Lower leg skin (tissue), 4 donors: ENCODE results near the gene FZD7. TPM values are rescaled to one million over a fixed set of nuclear protein-coding genes. Genes with fewer than 3 reads are reported as not detected.

Experiments
- DNase-seq, 2 donors: peaks; one replicate each; pipeline ENCODE4 v3.0.0-alpha.2; 2019; ENCODE audit warnings: low spot score in 2 of 2
- H3K4me3 ChIP-seq: fragments of 200-600 bp; sonication (generic); 2 replicates; pipeline ENCODE4 v1.5.1; 2017; ENCODE audit warnings: mild to moderate bottlenecking, low read depth; ENCODE audit not compliant: poor library complexity, severe bottlenecking
- POLR2A ChIP-seq, 2 donors: fragments of 450-650 bp; IDR thresholded peaks; one replicate each; pipeline ENCODE4 v1.6.1; 2016 to 2017; ENCODE audit warnings: antibody characterized with exemption in 2 of 2, mild to moderate bottlenecking in 1 of 2, moderate library complexity in 1 of 2
- WGBS, 2 donors: methylation state at CpG; one replicate each; pipeline ENCODE4 v1.1.5; 2018; 5-methylcytosine and 5-hydroxymethylcytosine counted together
- intact Hi-C: fragments of 100-400 bp; cut with DNase I; formaldehyde crosslinking; loops from one replicate; pipeline ENCODE4 v1.15.0; 2023; ENCODE audit warnings: low total_unique reads
- total RNA-seq, 4 donors: library from RNA; depleted of rRNA; stranded (reverse); fragments of >200 nt; gene quantifications; one replicate each; pipeline ENCODE4 v1.1.0, GENCODE V29; 2016
- TF ChIP-seq, protein P1 (sequence below), 3 donors: fragments of 450-650 bp; IDR thresholded peaks; one replicate each; pipeline ENCODE4 v1.5.1; 2016; ENCODE audit warnings: antibody characterized with exemption in 3 of 3, mild to moderate bottlenecking in 3 of 3, moderate library complexity in 2 of 3

Gene FZD7
- total RNA-seq, 4 donors from 2014 or later = 9.1 to 38.9 (median 22.1) TPM

DNA sequence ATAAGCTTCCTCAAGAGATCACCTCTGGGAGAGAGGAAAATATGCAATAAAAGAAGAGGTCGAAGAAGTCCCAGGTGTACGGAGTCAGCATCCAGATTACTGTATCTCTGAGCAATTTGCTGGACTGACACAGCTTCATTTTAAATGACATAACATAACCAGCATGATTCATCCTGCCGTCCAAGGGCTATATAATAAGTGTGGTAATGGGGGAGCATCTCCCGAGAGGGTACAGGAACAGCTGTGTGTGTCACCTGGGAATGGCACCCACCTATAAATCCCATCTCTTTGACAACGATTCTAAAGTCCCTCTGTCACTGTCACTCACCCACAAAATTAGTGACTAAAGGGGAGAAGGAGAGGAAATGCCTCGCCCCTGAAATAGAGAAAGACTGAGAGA, 19.3 kb upstream of the FZD7 start:
- TF ChIP-seq POLR2A (IDR thresholded peaks at IDR 0.05) = no peak
- TF ChIP-seq, protein P1, sequence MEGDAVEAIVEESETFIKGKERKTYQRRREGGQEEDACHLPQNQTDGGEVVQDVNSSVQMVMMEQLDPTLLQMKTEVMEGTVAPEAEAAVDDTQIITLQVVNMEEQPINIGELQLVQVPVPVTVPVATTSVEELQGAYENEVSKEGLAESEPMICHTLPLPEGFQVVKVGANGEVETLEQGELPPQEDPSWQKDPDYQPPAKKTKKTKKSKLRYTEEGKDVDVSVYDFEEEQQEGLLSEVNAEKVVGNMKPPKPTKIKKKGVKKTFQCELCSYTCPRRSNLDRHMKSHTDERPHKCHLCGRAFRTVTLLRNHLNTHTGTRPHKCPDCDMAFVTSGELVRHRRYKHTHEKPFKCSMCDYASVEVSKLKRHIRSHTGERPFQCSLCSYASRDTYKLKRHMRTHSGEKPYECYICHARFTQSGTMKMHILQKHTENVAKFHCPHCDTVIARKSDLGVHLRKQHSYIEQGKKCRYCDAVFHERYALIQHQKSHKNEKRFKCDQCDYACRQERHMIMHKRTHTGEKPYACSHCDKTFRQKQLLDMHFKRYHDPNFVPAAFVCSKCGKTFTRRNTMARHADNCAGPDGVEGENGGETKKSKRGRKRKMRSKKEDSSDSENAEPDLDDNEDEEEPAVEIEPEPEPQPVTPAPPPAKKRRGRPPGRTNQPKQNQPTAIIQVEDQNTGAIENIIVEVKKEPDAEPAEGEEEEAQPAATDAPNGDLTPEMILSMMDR (IDR thresholded peaks at IDR 0.05) = no peak
- WGBS, 2 donors = 40 to 52% methylated on average over 6 of the region's 6 CpGs
- intact Hi-C loops = no loop called here
- no peak overlapping the region for H3K4me3 ChIP-seq
- no peak for DNase-seq

DNA sequence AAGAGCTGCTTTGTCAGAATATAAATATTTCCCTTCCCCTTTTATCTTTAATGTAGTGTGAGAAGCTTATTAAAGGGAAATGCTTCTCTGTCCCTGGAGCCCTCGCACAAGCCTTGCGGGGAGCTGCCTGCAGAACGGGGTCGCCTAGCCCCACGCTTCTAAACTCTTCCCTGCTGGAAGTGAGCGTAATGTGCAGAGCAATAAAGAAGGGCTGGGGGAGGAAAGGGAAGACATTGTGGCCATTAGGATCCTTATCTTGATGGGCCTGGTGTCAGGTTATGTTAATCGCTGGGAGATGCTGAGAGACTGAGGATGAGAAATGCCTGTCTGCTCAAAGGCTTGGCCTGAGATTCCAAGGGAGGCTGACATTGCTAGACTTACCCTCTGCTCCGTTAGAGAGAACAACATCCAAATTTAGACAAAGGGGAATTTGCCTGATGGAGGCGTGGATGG, 18.9 kb upstream of the FZD7 start:
- WGBS, 2 donors = 63 to 71% methylated on average over 9 of the region's 9 CpGs
- no peak overlapping the region for H3K4me3 ChIP-seq
- no peak for DNase-seq
- intact Hi-C loops = no loop called here
- TF ChIP-seq POLR2A (IDR thresholded peaks at IDR 0.05) = no peak
- TF ChIP-seq, protein P1 (IDR thresholded peaks at IDR 0.05) = no peak

DNA sequence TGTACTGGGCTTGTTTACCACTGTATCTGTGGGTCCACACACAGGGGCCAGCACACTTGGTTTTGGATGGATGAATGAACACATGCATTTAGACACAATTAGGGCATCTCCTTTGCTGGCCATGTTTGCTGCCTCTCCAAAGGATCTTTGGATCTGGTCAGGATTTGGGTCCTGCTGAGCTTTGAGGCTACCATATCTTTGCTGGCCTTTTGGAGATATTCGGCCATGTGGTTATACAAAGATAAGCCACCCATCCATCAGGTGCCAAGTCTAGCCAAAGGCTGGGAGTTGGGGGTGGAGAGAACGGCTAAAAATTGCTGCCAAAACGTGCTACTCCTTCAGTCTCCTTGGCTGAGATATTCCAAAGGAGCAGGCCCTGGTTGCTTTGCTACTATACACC, 18.2 kb upstream of the FZD7 start:
- WGBS, 2 donors = 92 to 94% methylated on average over 3 of the region's 3 CpGs
- TF ChIP-seq, protein P1 (IDR thresholded peaks at IDR 0.05) = no peak
- no peak for TF ChIP-seq POLR2A (IDR thresholded peaks at IDR 0.05)
- intact Hi-C loops = no loop called here
- DNase-seq = no peak
- H3K4me3 ChIP-seq = no peak overlapping the region

DNA sequence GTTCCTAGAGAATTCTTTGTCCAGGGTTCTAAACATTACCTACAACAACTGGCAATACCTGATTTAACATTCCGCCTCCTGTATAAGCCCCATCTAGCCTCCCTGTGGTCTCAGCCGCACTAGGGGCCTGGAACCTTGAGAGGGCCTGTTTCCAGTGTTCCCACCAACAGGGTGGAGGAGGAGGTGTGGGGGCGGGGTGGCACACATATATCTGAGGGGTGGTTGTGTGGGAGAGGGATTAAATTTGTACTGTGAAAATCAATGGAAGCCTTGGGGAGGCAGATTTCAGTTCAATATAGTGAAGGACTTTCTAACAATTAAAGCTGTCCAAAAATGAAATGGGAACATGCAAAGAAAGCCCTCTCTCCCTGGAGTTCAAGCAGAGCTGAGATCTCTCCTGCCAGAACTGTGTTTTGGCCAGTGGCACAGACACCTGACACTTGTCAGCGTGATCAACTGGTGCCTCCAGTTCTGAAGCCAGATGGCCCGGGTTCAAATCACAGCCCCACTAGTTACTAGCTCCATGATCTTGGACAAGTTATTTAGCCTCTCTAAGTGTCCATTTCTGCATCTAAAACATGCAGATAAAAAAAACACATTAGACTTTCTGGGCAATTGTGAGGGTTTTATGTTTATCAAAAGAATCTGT, 17.0 kb upstream of the FZD7 start:
- no peak for DNase-seq
- intact Hi-C loops = no loop called here
- no peak overlapping the region for H3K4me3 ChIP-seq
- 70 to 72% methylated on average over 5 of the region's 5 CpGs for WGBS, 2 donors
- TF ChIP-seq, protein P1 (IDR thresholded peaks at IDR 0.05) = no peak
- TF ChIP-seq POLR2A (IDR thresholded peaks at IDR 0.05) = no peak

DNA sequence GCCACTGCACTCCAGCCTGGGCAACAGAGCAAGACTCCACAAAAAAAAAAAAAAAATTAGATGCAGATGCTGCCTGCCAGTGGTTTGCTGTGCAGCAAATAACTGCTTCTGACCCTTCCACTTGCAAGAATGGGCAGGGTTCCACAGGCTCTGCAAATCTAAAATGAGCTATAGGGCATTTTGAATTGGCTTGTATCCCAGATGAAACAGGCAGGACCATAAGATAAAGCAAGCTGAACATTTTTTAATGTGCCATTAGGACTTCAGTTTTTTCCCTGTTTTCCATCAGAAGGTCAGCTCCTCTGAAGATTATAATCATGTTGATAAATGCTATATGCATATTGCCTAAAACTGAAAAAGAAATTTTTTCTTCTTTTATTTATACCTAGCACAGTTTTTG, 15.7 kb upstream of the FZD7 start:
- no peak for TF ChIP-seq POLR2A (IDR thresholded peaks at IDR 0.05)
- TF ChIP-seq, protein P1 (IDR thresholded peaks at IDR 0.05) = no peak
- DNase-seq = no peak
- H3K4me3 ChIP-seq = no peak overlapping the region
- intact Hi-C loops = no loop called here

DNA sequence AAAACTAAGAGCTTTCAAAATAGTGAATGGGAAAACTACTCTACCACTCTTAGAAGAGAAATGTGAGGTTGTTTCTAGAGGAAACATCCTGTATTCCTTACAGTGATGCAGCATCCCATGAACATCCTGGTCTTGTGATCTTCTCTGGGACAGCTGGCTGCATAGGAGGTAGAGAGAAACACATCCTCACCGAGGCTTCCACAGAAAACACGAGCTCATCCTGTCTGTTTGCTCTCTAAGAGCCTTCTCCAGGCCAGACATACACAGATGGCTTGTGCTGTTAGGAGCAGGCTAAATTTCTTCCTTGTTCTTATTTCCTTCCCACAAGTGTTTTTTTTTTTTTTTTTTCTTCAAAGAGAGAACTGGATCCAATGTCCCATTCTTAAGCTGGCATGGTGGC, 14.7 kb upstream of the FZD7 start:
- H3K4me3 ChIP-seq = no peak overlapping the region
- WGBS, 2 donors = 33 to 51% methylated on average over 2 of the region's 2 CpGs
- intact Hi-C loops = no loop called here
- TF ChIP-seq, protein P1 (IDR thresholded peaks at IDR 0.05) = no peak
- TF ChIP-seq POLR2A (IDR thresholded peaks at IDR 0.05) = no peak
- no peak for DNase-seq
